IMR-90 (cell line): ENCODE data around the gene TMA7. TPM values are rescaled to one million over a fixed set of nuclear protein-coding genes. Genes with fewer than 3 reads are reported as not detected.

Experiments
- ATAC-seq: fragments of 200-7000 bp; cut with Tn5 transposase; 2 replicates; pipeline ENCODE4 v1.9.1; 2020; ENCODE audit warnings: low read depth, mild to moderate bottlenecking, moderate library complexity
- BruUV-seq: library from RNA; stranded (reverse); fragments of 400-500 nt; replicated peaks from 2 replicates; lab custom pipeline; 2021; lab: Mats Ljungman, UMichigan
- CTCF ChIA-PET: fragments of 300-600 bp; formaldehyde crosslinking; extraction: SDS; loops from one replicate; lab custom pipeline; 2021; ENCODE audit warnings: antibody characterized with exemption; lab: Yijun Ruan, JAX
- POLR2A ChIA-PET: fragments of 300-600 bp; sonication (Branson Sonifier 250); formaldehyde crosslinking; loops from one replicate; lab custom pipeline; 2022; ENCODE audit warnings: antibody characterized with exemption; ENCODE audit not compliant: unreplicated experiment; lab: Charles Lee
- DNase-seq: peaks from one replicate; pipeline ENCODE4 v3.0.0; 2013
- H2AFZ ChIP-seq: replicated peaks from 2 replicates; pipeline ENCODE3; 2013; ENCODE audit warnings: low read length, mild to moderate bottlenecking; ENCODE audit not compliant: poor library complexity
- H2AK5ac ChIP-seq: 2 replicates; pipeline ENCODE4 v1.6.1; 2013; ENCODE audit warnings: low read depth, low read length, inconsistent platforms
- H2AK9ac ChIP-seq: replicated peaks from 2 replicates; pipeline ENCODE3; 2013; ENCODE audit warnings: mild to moderate bottlenecking, low read depth, low read length, moderate library complexity; ENCODE audit not compliant: poor library complexity
- H2BK120ac ChIP-seq: 2 replicates; pipeline ENCODE4 v1.6.1; 2013; ENCODE audit warnings: low read depth, low read length, inconsistent platforms
- H2BK15ac ChIP-seq: 3 replicates; pipeline ENCODE4 v1.6.1; 2013; ENCODE audit warnings: low read depth, low read length, inconsistent platforms
- H2BK20ac ChIP-seq: 2 replicates; pipeline ENCODE4 v1.6.1; 2013; ENCODE audit warnings: low read depth, mild to moderate bottlenecking, inconsistent platforms, low read length, moderate library complexity
- H2BK5ac ChIP-seq: 2 replicates; pipeline ENCODE4 v1.6.1; 2013; ENCODE audit warnings: mild to moderate bottlenecking, low read depth, low read length, inconsistent platforms; ENCODE audit not compliant: poor library complexity, severe bottlenecking
- H3K14ac ChIP-seq: replicated peaks from 2 replicates; pipeline ENCODE4 v1.6.1; 2013; ENCODE audit warnings: low read depth, low read length, inconsistent platforms
- H3K18ac ChIP-seq: 2 replicates; pipeline ENCODE4 v1.6.1; 2013; ENCODE audit warnings: low read depth, low read length, control low read depth
- H3K23ac ChIP-seq: 2 replicates; pipeline ENCODE4 v1.6.1; 2013; ENCODE audit warnings: low read depth, low read length, inconsistent platforms
- H3K27ac ChIP-seq: 2 replicates; pipeline ENCODE4 v1.5.1; 2013; ENCODE audit warnings: mild to moderate bottlenecking, control low read depth, low read length; ENCODE audit not compliant: insufficient read depth
- H3K27me3 ChIP-seq: 2 replicates; pipeline ENCODE4 v1.6.1; 2013; ENCODE audit warnings: low read length; ENCODE audit not compliant: control insufficient read depth, insufficient read depth
- H3K36me3 ChIP-seq: 2 replicates; pipeline ENCODE4 v1.6.1; 2013; ENCODE audit warnings: low read length, mixed read lengths; ENCODE audit not compliant: control insufficient read depth, insufficient read depth
- H3K4ac ChIP-seq: 2 replicates; pipeline ENCODE4 v1.6.1; 2013; ENCODE audit warnings: low read depth, low read length, inconsistent platforms
- H3K4me1 ChIP-seq: 2 replicates; pipeline ENCODE4 v1.6.1; 2013; ENCODE audit warnings: low read length, mixed read lengths; ENCODE audit not compliant: control insufficient read depth, insufficient read depth
- H3K4me2 ChIP-seq: 2 replicates; pipeline ENCODE4 v1.6.1; 2013; ENCODE audit warnings: low read depth, mild to moderate bottlenecking, control low read depth, low read length, moderate library complexity
- H3K4me3 ChIP-seq: 2 replicates; pipeline ENCODE4 v1.5.1; 2013; ENCODE audit warnings: low read depth, mild to moderate bottlenecking, control low read depth, low read length, moderate library complexity; ENCODE audit not compliant: insufficient read depth
- H3K56ac ChIP-seq: 2 replicates; pipeline ENCODE4 v1.6.1; 2013; ENCODE audit warnings: low read length, inconsistent platforms; ENCODE audit not compliant: insufficient read depth; ENCODE audit errors: extremely low read depth
- H3K79me1 ChIP-seq, 2 experiments: 2 replicates each; pipeline ENCODE4 v1.6.1; 2013; ENCODE audit warnings: low read length in 2 of 2, inconsistent platforms in 1 of 2, low read depth in 1 of 2
- H3K9ac ChIP-seq: 2 replicates; pipeline ENCODE4 v1.6.1; 2013; ENCODE audit warnings: low read depth, low read length, control low read depth
- H3K9me1 ChIP-seq: 2 replicates; pipeline ENCODE4 v1.6.1; 2013; ENCODE audit warnings: low read length, inconsistent platforms; ENCODE audit not compliant: insufficient read depth
- H3K9me3 ChIP-seq: 2 replicates; pipeline ENCODE4 v1.6.1; 2013; ENCODE audit warnings: low read length; ENCODE audit not compliant: control insufficient read depth, insufficient read depth
- H4K20me1 ChIP-seq: 2 replicates; pipeline ENCODE4 v1.6.1; 2013; ENCODE audit warnings: low read length, inconsistent platforms; ENCODE audit not compliant: insufficient read depth
- H4K5ac ChIP-seq: 2 replicates; pipeline ENCODE4 v1.6.1; 2013; ENCODE audit warnings: mild to moderate bottlenecking, low read depth, low read length, control low read depth
- H4K8ac ChIP-seq, 2 experiments: 2 replicates each; pipeline ENCODE4 v1.6.1; 2013; ENCODE audit warnings: low read depth in 2 of 2, low read length in 2 of 2, control low read depth in 1 of 2, inconsistent platforms in 1 of 2
- H4K91ac ChIP-seq: 2 replicates; pipeline ENCODE4 v1.6.1; 2013; ENCODE audit warnings: low read depth, low read length, inconsistent platforms; ENCODE audit not compliant: insufficient read depth
- BHLHE40 ChIP-seq: fragments of 150-350 bp; IDR thresholded peaks from 2 replicates; pipeline ENCODE4 v1.6.1; 2016; ENCODE audit warnings: mild to moderate bottlenecking, low read depth, low read length
- RFX5 ChIP-seq: IDR thresholded peaks from 2 replicates; pipeline ENCODE4 v1.8.0; 2012; ENCODE audit warnings: low read depth, mild to moderate bottlenecking, low read length, moderate library complexity
- WGBS, 2 experiments: methylation state at CpG; one replicate each; pipeline versions ENCODE4 v1.1.5 to v1.1.7; 2013; ENCODE audit warnings: missing lambda C conversion rate in 2 of 2; ENCODE audit not compliant: insufficient read length in 1 of 2; ENCODE audit errors: extremely low coverage in 2 of 2; 5-methylcytosine and 5-hydroxymethylcytosine counted together
- dilution Hi-C: fragments of 300-500 bp; cut with HindIII; formaldehyde crosslinking; loops from one replicate; pipeline ENCODE4 v1.14.3; 2018; ENCODE audit warnings: low sequenced_read_pairs; ENCODE audit not compliant: unreplicated experiment
- in situ Hi-C: fragments of 300-500 bp; cut with MboI; formaldehyde crosslinking; loops from 3 replicates; pipeline ENCODE4 v1.14.3; 2019; ENCODE audit warnings: low sequenced_read_pairs, inconsistent platforms, mixed read lengths
- intact Hi-C: fragments of 100-400 bp; cut with micrococcal nuclease; formaldehyde crosslinking; loops from 2 replicates; pipeline ENCODE4 v1.10.0; 2022
- polyA plus RNA-seq, 3 experiments: library from polyadenylated mRNA; depleted of rRNA; stranded (reverse); fragments of >200 nt; gene quantifications; 2 replicates each; pipeline ENCODE4 v1.2.3, GENCODE V29; 2012; ENCODE audit warnings: low replicate concordance in 1 of 3
- total RNA-seq: library from RNA; depleted of rRNA; stranded (reverse); fragments of >200 nt; gene quantifications from 2 replicates; pipeline ENCODE4 v1.2.3, GENCODE V29; 2012

TMA7 gene
- total and polyA plus RNA-seq, 2 of the 4 experiments (the other 2 are of a cell fraction), result 81.9 to 240 TPM

DNA sequence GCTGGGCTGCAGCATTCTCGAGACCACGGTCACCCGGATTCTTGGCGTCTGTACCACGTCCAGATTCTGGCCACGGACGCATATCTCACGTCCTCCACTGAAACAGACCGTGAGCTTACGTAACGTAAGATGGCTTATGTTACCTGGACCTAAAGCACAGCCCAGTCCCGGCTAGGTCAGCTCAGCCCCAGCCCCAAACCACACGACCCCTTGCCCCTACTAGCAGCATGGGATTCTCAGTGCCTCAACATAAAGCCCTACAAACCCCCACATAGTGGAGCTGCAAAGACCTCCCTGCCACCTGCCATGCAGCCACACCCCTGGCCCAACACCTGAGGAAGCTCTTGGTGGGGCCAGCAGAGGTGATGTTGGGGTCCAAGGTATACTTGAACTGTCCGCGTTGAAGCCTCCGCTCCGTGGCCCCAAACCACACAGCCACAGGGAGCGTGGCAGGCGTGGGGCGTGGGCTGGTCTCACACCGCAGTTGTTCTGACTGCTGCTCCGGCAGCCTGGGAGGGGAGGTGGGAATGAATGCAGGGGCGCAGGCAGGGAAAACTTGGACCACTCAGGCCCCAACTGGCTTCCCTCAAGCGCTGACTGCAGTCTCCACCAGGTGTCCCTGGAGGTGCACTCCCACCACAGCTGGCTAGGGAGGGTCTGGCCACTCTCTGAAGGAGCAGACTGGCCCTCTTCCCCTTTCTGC lies 24.7 kb upstream of the TMA7 start:
- CTCF ChIA-PET, result interaction anchor here (1.0 to 1.1 kb wide), 2 partner anchors 15 to 20 kb away, joined by 3 to 4 read pairs; no protein-coding TSS in a partner anchor

More for the DNA sequence above, 24.7 kb upstream of the TMA7 start:
- no peak overlapping the region for H2BK15ac ChIP-seq
- no peaks in the 10 kb centered on the region for H3K27me3 ChIP-seq
- no peaks in the 10 kb centered on the region for H3K9me3 ChIP-seq
- ATAC-seq, result no peak
- H2BK5ac ChIP-seq, result no peak overlapping the region
- TSS peak; percentile 39 for BruUV-seq
- intact Hi-C loops (no loop called here), dilution Hi-C loops (no loop called here), in situ Hi-C loops (no loop called here)
- peak overlapping the region; percentile 11 for H2AFZ ChIP-seq
- H3K4me2 ChIP-seq, result no peak overlapping the region
- no peak overlapping the region for H3K56ac ChIP-seq
- no peak overlapping the region for H2BK20ac ChIP-seq
- no peak overlapping the region for H3K27ac ChIP-seq
- no peaks in the 10 kb centered on the region for H3K4me1 ChIP-seq
- H4K91ac ChIP-seq, result no peak overlapping the region
- no peaks in the 10 kb centered on the region for H3K79me1 ChIP-seq
- H3K18ac ChIP-seq, result no peak overlapping the region
- DNase-seq, result no peak
- H3K23ac ChIP-seq, result no peak overlapping the region
- H2BK120ac ChIP-seq, result no peak overlapping the region
- H3K36me3 ChIP-seq, result peaks cover 66% of the 10 kb centered on the region
- no peak overlapping the region for H3K4ac ChIP-seq
- WGBS, 2 experiments, result 100% methylated on average over 8 of the region's 24 CpGs; no CpG with 5 or more reads in 1 of the 2 experiments
- H4K5ac ChIP-seq, result no peak overlapping the region
- H2AK5ac ChIP-seq, result no peak overlapping the region
- no peak overlapping the region for H3K9ac ChIP-seq
- no peaks in the 10 kb centered on the region for H3K9me1 ChIP-seq
- H2AK9ac ChIP-seq, result no peak overlapping the region
- no peak overlapping the region for H4K8ac ChIP-seq
- no peak overlapping the region for H3K4me3 ChIP-seq
- no peaks in the 10 kb centered on the region; the same call in 1 of the 2 replicates for H4K20me1 ChIP-seq
- no peak for TF ChIP-seq BHLHE40
- no peak for TF ChIP-seq RFX5
- POLR2A ChIA-PET, result interaction anchor here (0.5 kb wide), 1 partner anchor 11 kb away, joined by 3 read pairs; no protein-coding TSS in a partner anchor
- no peak overlapping the region for H3K14ac ChIP-seq
